ENCODE data around the gene PNKP.

DNA sequence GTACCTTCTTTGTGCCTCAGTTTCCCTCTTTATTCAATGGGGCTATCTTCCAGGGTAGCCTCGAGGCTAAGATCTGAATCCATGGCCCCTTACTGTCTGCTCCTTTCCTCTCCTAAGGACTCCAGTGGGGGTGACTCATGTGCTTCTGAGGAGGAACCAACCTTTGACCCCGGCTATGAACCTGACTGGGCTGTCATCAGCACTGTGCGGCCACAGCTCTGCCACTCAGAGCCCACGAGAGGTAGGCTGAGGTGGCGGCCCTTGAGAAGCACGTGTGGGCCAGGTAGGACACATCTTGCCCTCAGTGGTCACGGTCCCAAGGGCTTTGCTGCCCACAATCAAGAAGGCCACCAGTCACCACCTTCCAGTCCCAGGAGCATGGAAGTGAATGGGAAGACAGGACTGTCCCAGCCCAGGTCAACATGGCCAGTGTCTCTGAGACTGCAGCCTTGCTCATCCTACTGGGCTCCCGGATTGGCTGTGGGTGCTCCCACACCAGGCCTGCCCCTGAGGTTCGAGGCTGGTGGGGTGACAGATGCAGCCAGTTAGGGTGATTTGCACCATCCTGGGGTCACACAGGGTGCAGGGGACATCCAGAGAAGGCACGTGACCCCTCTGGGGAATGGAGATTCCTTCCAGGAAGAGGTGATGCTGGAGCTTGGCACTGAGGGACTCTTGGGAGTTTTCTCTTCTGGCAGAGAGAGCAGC, 12.9 kb upstream of the PNKP start:
- TF ChIP-seq, protein P1, sequence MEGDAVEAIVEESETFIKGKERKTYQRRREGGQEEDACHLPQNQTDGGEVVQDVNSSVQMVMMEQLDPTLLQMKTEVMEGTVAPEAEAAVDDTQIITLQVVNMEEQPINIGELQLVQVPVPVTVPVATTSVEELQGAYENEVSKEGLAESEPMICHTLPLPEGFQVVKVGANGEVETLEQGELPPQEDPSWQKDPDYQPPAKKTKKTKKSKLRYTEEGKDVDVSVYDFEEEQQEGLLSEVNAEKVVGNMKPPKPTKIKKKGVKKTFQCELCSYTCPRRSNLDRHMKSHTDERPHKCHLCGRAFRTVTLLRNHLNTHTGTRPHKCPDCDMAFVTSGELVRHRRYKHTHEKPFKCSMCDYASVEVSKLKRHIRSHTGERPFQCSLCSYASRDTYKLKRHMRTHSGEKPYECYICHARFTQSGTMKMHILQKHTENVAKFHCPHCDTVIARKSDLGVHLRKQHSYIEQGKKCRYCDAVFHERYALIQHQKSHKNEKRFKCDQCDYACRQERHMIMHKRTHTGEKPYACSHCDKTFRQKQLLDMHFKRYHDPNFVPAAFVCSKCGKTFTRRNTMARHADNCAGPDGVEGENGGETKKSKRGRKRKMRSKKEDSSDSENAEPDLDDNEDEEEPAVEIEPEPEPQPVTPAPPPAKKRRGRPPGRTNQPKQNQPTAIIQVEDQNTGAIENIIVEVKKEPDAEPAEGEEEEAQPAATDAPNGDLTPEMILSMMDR (conservative IDR thresholded peaks at IDR 0.05 in 1 of 2, IDR thresholded peaks at IDR 0.05 in 1 of 2; ENCODE audit: extremely low read depth in 1 of 2, insufficient read depth in 1 of 2, low read depth in 1 of 2, low read length in 2 of 2) = no peak
- no peak for TF ChIP-seq EZH2 (IDR thresholded peaks at IDR 0.05; ENCODE audit: borderline replicate concordance, low read length)
